ENCODE data around the gene RER1.

RER1 gene

GRCh38 chr1:2449636-2450454, 58.2 kb downstream of the RER1 start:
- no peak for DNase-seq

GRCh38 chr1:2451741-2452140, 60.1 kb downstream of the RER1 start:
- peak; percentile 84 for DNase-seq

- DNase-seq, result no peak
Observed at GRCh38 chr1:2452201-2452931, 60.7 kb downstream of the RER1 start.

GRCh38 chr1:2452932-2453315, 61.3 kb downstream of the RER1 start:
- DNase-seq, result no peak

- no peak for DNase-seq
Observed at GRCh38 chr1:2454227-2454626, 62.6 kb downstream of the RER1 start.

Measured in HCEC 1CT (cell line).